HL-60 (cell line): ENCODE data around the gene TMC3.

Experiments
- CTCF ChIP-seq: IDR thresholded peaks from one replicate; pipeline ENCODE4 v1.5.1; 2011; ENCODE audit warnings: low read length, control low read depth, inconsistent platforms; ENCODE audit not compliant: insufficient read depth
- GABPA ChIP-seq: IDR thresholded peaks from 2 replicates; pipeline ENCODE4 v1.6.1; 2012; ENCODE audit warnings: low read depth
- POLR2AphosphoS5 ChIP-seq: IDR thresholded peaks from 2 replicates; pipeline ENCODE4 v1.6.1; 2012; ENCODE audit warnings: low read depth
- REST ChIP-seq: IDR thresholded peaks from 2 replicates; pipeline ENCODE4 v1.6.1; 2012; ENCODE audit warnings: low read depth; ENCODE audit not compliant: insufficient replicate concordance
- SPI1 ChIP-seq: IDR thresholded peaks from 2 replicates; pipeline ENCODE4 v1.6.1; 2012; ENCODE audit warnings: low read depth, mild to moderate bottlenecking, borderline replicate concordance

GRCh38 chr15:81338170-81339007 is 35.6 kb downstream of the TMC3 start:
- no peak for TF ChIP-seq SPI1
- TF ChIP-seq CTCF: no peak
- no peak for TF ChIP-seq POLR2AphosphoS5
- TF ChIP-seq REST: no peak
- TF ChIP-seq GABPA: no peak
